ENCODE data around the gene FDX2.
"Not testable (repeated sequence)": the region's sequence is repeated elsewhere in the genome, so short reads cannot be mapped to it uniquely, and the experiment has no call there.

FDX2 gene

GRCh38 chr19:10285393-10285792, 30.4 kb downstream of the FDX2 start:
- Mint-ChIP-seq H3K36me3 (ENCODE audit: low read depth) (peaks cover 35% of the 10 kb centered on the region), H3K9me3 (no peaks in the 10 kb centered on the region), H3K4me3 (no peak overlapping the region), H3K27me3 (peaks cover 19% of the 10 kb centered on the region), H3K27ac (no peak overlapping the region), H3K4me1 (peaks cover 44% of the 10 kb centered on the region)
- DNase-seq (no peak), ATAC-seq (no peak)

GRCh38 chr19:10284960-10285278, 30.9 kb downstream of the FDX2 start:
- Mint-ChIP-seq H3K4me3 (no peak overlapping the region), H3K27ac (no peak overlapping the region), H3K4me1 (peaks cover 41% of the 10 kb centered on the region), H3K36me3 (ENCODE audit: low read depth) (peaks cover 37% of the 10 kb centered on the region), H3K27me3 (peaks cover 14% of the 10 kb centered on the region), H3K9me3 (no peaks in the 10 kb centered on the region)
- DNase-seq: no peak
- ATAC-seq: no peak

GRCh38 chr19:10284065-10284959, 31.5 kb downstream of the FDX2 start:
- ATAC-seq (no peak), DNase-seq (no peak)
- Mint-ChIP-seq H3K27ac (no peak overlapping the region), H3K36me3 (ENCODE audit: low read depth) (peaks cover 43% of the 10 kb centered on the region), H3K4me1 (peaks cover 43% of the 10 kb centered on the region), H3K27me3 (peaks cover 14% of the 10 kb centered on the region), H3K9me3 (no peaks in the 10 kb centered on the region), H3K4me3 (no peak overlapping the region)

GRCh38 chr19:10283301-10284064, 32.3 kb downstream of the FDX2 start:
- H3K27me3 Mint-ChIP-seq: peaks cover 8% of the 10 kb centered on the region
- ATAC-seq: no peak
- H3K36me3 Mint-ChIP-seq (ENCODE audit: low read depth): peaks cover 49% of the 10 kb centered on the region
- DNase-seq: no peak
- H3K4me3 Mint-ChIP-seq: no peak overlapping the region
- no peak overlapping the region for H3K27ac Mint-ChIP-seq
- H3K4me1 Mint-ChIP-seq: peaks cover 38% of the 10 kb centered on the region
- H3K9me3 Mint-ChIP-seq: no peaks in the 10 kb centered on the region

- Mint-ChIP-seq H3K36me3 (ENCODE audit: low read depth) (peaks cover 57% of the 10 kb centered on the region), H3K4me1 (peaks cover 35% of the 10 kb centered on the region)
- H3K27me3 Mint-ChIP-seq, H3K4me3 Mint-ChIP-seq, ATAC-seq, H3K9me3 Mint-ChIP-seq, H3K27ac Mint-ChIP-seq, DNase-seq: not testable (repeated sequence)
Observed at GRCh38 chr19:10282043-10282442, 33.8 kb downstream of the FDX2 start.

GRCh38 chr19:10279737-10280442, 35.9 kb downstream of the FDX2 start:
- peaks cover 47% of the 10 kb centered on the region for H3K36me3 Mint-ChIP-seq (ENCODE audit: low read depth)
- no peaks in the 10 kb centered on the region for H3K27me3 Mint-ChIP-seq
- no peak for ATAC-seq
- H3K4me1 Mint-ChIP-seq: peaks cover 24% of the 10 kb centered on the region
- H3K9me3 Mint-ChIP-seq: no peaks in the 10 kb centered on the region
- no peak overlapping the region for H3K27ac Mint-ChIP-seq
- H3K4me3 Mint-ChIP-seq: no peak overlapping the region
- no peak for DNase-seq

- peaks cover 46% of the 10 kb centered on the region for H3K36me3 Mint-ChIP-seq (ENCODE audit: low read depth)
- H3K27me3 Mint-ChIP-seq: no peaks in the 10 kb centered on the region
- DNase-seq: no peak
- no peak overlapping the region for H3K27ac Mint-ChIP-seq
- no peak for ATAC-seq
- peaks cover 31% of the 10 kb centered on the region for H3K4me1 Mint-ChIP-seq
- H3K4me3 Mint-ChIP-seq: no peak overlapping the region
- no peaks in the 10 kb centered on the region for H3K9me3 Mint-ChIP-seq
Observed at GRCh38 chr19:10278935-10279334, 36.9 kb downstream of the FDX2 start.

- no peak overlapping the region for H3K4me3 Mint-ChIP-seq
- DNase-seq (no peak), ATAC-seq (no peak)
Observed at GRCh38 chr19:10277795-10278589, 37.8 kb downstream of the FDX2 start.

DNA sequence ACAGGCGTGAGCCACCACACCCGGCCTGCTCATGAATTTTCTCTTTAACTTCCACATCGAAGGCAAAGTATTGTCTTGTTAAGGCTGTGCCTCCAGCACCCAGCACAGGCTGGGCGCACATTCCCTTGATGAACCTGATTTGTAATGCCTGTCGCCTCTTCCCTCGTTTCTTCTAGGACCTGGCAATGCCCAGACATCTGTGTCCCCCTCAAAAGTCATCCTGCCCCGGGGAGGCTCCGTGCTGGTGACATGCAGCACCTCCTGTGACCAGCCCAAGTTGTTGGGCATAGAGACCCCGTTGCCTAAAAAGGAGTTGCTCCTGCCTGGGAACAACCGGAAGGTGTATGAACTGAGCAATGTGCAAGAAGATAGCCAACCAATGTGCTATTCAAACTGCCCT, 41.2 kb downstream of the FDX2 start:
- Mint-ChIP-seq H3K27me3 (no peaks in the 10 kb centered on the region), H3K4me1 (peaks cover 55% of the 10 kb centered on the region), H3K4me3 (peak overlapping the region; percentile 33), H3K27ac (no peak overlapping the region), H3K9me3 (no peaks in the 10 kb centered on the region), H3K36me3 (ENCODE audit: low read depth) (peaks cover 38% of the 10 kb centered on the region)
- no peak for DNase-seq
- ATAC-seq: no peak

More at GRCh38 chr19:10277795-10278589, 37.8 kb downstream of the FDX2 start:
- peaks cover 42% of the 10 kb centered on the region for H3K36me3 Mint-ChIP-seq (ENCODE audit: low read depth)
- no peaks in the 10 kb centered on the region for H3K27me3 Mint-ChIP-seq
- peaks cover 31% of the 10 kb centered on the region for H3K4me1 Mint-ChIP-seq
- no peak overlapping the region for H3K27ac Mint-ChIP-seq
- no peaks in the 10 kb centered on the region for H3K9me3 Mint-ChIP-seq

- DNase-seq: peak; percentile 57
- Mint-ChIP-seq H3K4me3 (peak overlapping the region; percentile 85), H3K4me1 (peaks cover 45% of the 10 kb centered on the region), H3K27ac (peak overlapping the region; percentile 89), H3K36me3 (ENCODE audit: low read depth) (peaks cover 22% of the 10 kb centered on the region), H3K27me3 (no peaks in the 10 kb centered on the region), H3K9me3 (no peaks in the 10 kb centered on the region)
- no peak for ATAC-seq
Observed at GRCh38 chr19:10271543-10272086, 44.2 kb downstream of the FDX2 start.

- Mint-ChIP-seq H3K4me1 (peaks cover 45% of the 10 kb centered on the region), H3K36me3 (ENCODE audit: low read depth) (peaks cover 22% of the 10 kb centered on the region), H3K4me3 (peak within 1 kb of the TSS; percentile 85), H3K27me3 (no peaks in the 10 kb centered on the region), H3K9me3 (no peaks in the 10 kb centered on the region), H3K27ac (peak within 1 kb of the TSS; percentile 89)
- ATAC-seq (peak; percentile 66), DNase-seq (peak; percentile 84)
Observed at GRCh38 chr19:10270616-10271394, 45.0 kb downstream of the FDX2 start, which contains the start of gene ICAM1. ICAM1 (plus strand) TSS chr19:10271120; CDS start chr19:10271160, 40 bp downstream.

DNA sequence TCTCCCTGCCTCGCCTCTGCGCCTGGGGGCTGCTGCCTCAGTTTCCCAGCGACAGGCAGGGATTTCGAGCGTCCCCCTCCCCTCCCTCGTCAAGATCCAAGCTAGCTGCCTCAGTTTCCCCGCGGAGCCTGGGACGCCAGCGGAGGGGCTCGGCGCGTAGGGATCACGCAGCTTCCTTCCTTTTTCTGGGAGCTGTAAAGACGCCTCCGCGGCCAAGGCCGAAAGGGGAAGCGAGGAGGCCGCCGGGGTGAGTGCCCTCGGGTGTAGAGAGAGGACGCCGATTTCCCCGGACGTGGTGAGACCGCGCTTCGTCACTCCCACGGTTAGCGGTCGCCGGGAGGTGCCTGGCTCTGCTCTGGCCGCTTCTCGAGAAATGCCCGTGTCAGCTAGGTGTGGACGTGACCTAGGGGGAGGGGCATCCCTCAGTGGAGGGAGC, 45.6 kb downstream of the FDX2 start:
- DNase-seq: peak; percentile 87
- Mint-ChIP-seq H3K36me3 (ENCODE audit: low read depth) (peaks cover 19% of the 10 kb centered on the region), H3K27ac (peak overlapping the region; percentile 89), H3K27me3 (no peaks in the 10 kb centered on the region), H3K9me3 (no peaks in the 10 kb centered on the region), H3K4me1 (peaks cover 43% of the 10 kb centered on the region), H3K4me3 (peak overlapping the region; percentile 85)
- ATAC-seq: peak; percentile 73

Data from activated naive CD8-positive, alpha-beta T cell treated with anti-CD3 and anti-CD28 coated beads, Interleukin-2, amount 50 U/mL, for 24 hours (primary cell).